ENCODE data around the gene ADGRL3.

The ADGRL3 gene

DNA sequence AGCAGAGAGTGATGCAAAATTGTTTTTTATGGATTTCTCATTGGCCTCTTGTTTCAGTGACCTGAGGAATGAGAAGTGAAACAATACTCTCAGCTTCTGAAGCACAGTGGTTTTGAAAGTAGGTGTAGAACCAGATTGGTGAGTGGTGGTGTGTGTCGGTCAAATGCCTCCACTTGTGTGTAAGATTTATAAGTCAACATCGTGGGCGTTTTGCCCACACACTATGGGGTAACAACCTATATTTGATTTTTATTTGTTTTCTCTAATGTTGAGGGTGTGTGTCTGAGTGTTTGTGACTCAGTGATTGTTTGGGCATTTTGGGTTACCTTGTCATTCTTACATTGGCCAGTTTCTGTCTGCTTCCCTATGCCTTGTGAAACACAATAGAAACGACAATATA lies 23.3 kb downstream of the ADGRL3 start:
- Histone ChIP-seq H3K27me3 (ENCODE audit: insufficient read depth, low read length) (no peaks in the 10 kb centered on the region), H3F3A (ENCODE audit: insufficient read depth, low read length) (no peaks in the 10 kb centered on the region), H3K9ac (ENCODE audit: low read length) (no peak overlapping the region), H3K4me3 (ENCODE audit: low read depth, low read length, poor library complexity, severe bottlenecking) (no peak overlapping the region), H3K27ac (ENCODE audit: low read depth, low read length, poor library complexity, severe bottlenecking) (no peak overlapping the region), H3K79me2 (ENCODE audit: insufficient read depth, low read length) (no peaks in the 10 kb centered on the region), H3K9me3 (ENCODE audit: low read length) (no peaks in the 10 kb centered on the region), H3K4me1 (ENCODE audit: insufficient read depth, low read length, severe bottlenecking) (no peaks in the 10 kb centered on the region), H3K36me3 (ENCODE audit: insufficient read depth, low read length) (no peaks in the 10 kb centered on the region), H2AFZ (ENCODE audit: low read length) (no peak overlapping the region), H3K9me2 (ENCODE audit: low read depth, low read length) (no peaks in the 10 kb centered on the region), H3K4me2 (ENCODE audit: low read length) (no peak overlapping the region), H4K20me1 (ENCODE audit: insufficient read depth, low read length) (no peaks in the 10 kb centered on the region)
- TF ChIP-seq, protein P1, sequence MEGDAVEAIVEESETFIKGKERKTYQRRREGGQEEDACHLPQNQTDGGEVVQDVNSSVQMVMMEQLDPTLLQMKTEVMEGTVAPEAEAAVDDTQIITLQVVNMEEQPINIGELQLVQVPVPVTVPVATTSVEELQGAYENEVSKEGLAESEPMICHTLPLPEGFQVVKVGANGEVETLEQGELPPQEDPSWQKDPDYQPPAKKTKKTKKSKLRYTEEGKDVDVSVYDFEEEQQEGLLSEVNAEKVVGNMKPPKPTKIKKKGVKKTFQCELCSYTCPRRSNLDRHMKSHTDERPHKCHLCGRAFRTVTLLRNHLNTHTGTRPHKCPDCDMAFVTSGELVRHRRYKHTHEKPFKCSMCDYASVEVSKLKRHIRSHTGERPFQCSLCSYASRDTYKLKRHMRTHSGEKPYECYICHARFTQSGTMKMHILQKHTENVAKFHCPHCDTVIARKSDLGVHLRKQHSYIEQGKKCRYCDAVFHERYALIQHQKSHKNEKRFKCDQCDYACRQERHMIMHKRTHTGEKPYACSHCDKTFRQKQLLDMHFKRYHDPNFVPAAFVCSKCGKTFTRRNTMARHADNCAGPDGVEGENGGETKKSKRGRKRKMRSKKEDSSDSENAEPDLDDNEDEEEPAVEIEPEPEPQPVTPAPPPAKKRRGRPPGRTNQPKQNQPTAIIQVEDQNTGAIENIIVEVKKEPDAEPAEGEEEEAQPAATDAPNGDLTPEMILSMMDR (IDR thresholded peaks at IDR 0.05; ENCODE audit: low read length), result no peak
- TF ChIP-seq EZH2 (IDR thresholded peaks at IDR 0.05; ENCODE audit: borderline replicate concordance, low read length), result no peak

DNA sequence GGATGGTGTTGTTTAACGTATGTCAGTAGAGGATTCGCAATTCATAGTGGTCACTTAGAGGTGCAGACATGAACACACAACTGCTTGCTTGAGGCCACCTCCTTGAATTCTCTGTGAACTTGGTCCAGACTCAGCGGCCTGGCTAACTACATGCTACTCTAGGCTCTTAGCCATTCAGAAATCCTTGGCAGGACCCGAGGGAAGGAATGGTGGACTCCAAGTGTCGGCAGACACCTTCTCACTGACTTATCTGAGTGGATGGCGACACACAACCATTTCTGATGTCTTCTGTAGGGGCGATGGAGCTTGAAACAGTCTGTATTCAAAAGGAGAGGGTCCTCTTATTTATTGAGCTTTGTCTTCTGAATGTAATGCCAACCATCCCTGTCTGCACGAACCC lies 24.4 kb downstream of the ADGRL3 start:
- Histone ChIP-seq H3K9me3 (ENCODE audit: low read length) (no peaks in the 10 kb centered on the region), H3K4me1 (ENCODE audit: insufficient read depth, low read length, severe bottlenecking) (no peaks in the 10 kb centered on the region), H3K4me2 (ENCODE audit: low read length) (no peak overlapping the region), H3F3A (ENCODE audit: insufficient read depth, low read length) (no peaks in the 10 kb centered on the region), H3K27me3 (ENCODE audit: insufficient read depth, low read length) (no peaks in the 10 kb centered on the region), H2AFZ (ENCODE audit: low read length) (no peak overlapping the region), H3K9me2 (ENCODE audit: low read depth, low read length) (no peaks in the 10 kb centered on the region), H3K9ac (ENCODE audit: low read length) (no peak overlapping the region), H3K4me3 (ENCODE audit: low read depth, low read length, poor library complexity, severe bottlenecking) (no peak overlapping the region), H4K20me1 (ENCODE audit: insufficient read depth, low read length) (no peaks in the 10 kb centered on the region), H3K27ac (ENCODE audit: low read depth, low read length, poor library complexity, severe bottlenecking) (no peak overlapping the region), H3K36me3 (ENCODE audit: insufficient read depth, low read length) (no peaks in the 10 kb centered on the region), H3K79me2 (ENCODE audit: insufficient read depth, low read length) (no peaks in the 10 kb centered on the region)
- TF ChIP-seq, protein P1 (IDR thresholded peaks at IDR 0.05; ENCODE audit: low read length), result no peak
- no peak for TF ChIP-seq EZH2 (IDR thresholded peaks at IDR 0.05; ENCODE audit: borderline replicate concordance, low read length)

DNA sequence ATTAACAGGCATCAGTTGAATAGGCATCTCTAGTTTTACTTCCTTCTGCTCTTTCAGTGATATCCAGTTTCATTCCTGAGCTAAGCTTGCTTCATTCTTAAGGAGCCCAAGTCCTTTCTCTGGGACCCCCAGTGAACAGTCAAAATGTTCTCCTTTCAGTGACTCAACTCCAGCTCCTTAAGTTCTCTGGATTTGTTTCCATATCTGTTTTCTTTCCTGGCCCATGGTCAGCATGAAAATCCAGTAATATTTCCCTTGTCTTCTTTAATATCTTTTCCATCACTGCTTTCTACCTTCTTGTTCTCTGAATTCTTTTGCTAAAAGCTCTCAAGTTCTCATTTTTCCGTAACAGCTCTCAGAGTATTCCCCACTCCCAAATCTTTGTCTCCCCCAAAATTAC lies 25.5 kb downstream of the ADGRL3 start:
- Histone ChIP-seq H2AFZ (ENCODE audit: low read length) (no peak overlapping the region), H3K27ac (ENCODE audit: low read depth, low read length, poor library complexity, severe bottlenecking) (no peak overlapping the region), H3K4me2 (ENCODE audit: low read length) (no peak overlapping the region), H3K79me2 (ENCODE audit: insufficient read depth, low read length) (no peaks in the 10 kb centered on the region), H3F3A (ENCODE audit: insufficient read depth, low read length) (no peaks in the 10 kb centered on the region), H3K4me3 (ENCODE audit: low read depth, low read length, poor library complexity, severe bottlenecking) (no peak overlapping the region), H3K4me1 (ENCODE audit: insufficient read depth, low read length, severe bottlenecking) (no peaks in the 10 kb centered on the region), H3K36me3 (ENCODE audit: insufficient read depth, low read length) (no peaks in the 10 kb centered on the region), H3K27me3 (ENCODE audit: insufficient read depth, low read length) (no peaks in the 10 kb centered on the region), H3K9me3 (ENCODE audit: low read length) (no peaks in the 10 kb centered on the region), H4K20me1 (ENCODE audit: insufficient read depth, low read length) (no peaks in the 10 kb centered on the region), H3K9me2 (ENCODE audit: low read depth, low read length) (no peaks in the 10 kb centered on the region), H3K9ac (ENCODE audit: low read length) (no peak overlapping the region)
- TF ChIP-seq, protein P1 (IDR thresholded peaks at IDR 0.05; ENCODE audit: low read length), result no peak
- no peak for TF ChIP-seq EZH2 (IDR thresholded peaks at IDR 0.05; ENCODE audit: borderline replicate concordance, low read length)

Data from OCI-LY1 (cell line).